Glomerular visceral epithelial cell (primary cell): Measurements from ENCODE around the gene PSAP.

Experiments
- DNase-seq: peaks from one replicate; pipeline ENCODE4 v3.0.0-alpha.2; 2016; ENCODE audit errors: extremely low spot score

PSAP gene

GRCh38 chr10:71844695-71845094, 6.4 kb downstream of the PSAP start:
- DNase-seq: no peak

GRCh38 chr10:71844084-71844483, 7.0 kb downstream of the PSAP start:
- no peak for DNase-seq

GRCh38 chr10:71842856-71843686, 8.0 kb downstream of the PSAP start:
- no peak for DNase-seq

- no peak for DNase-seq
These were observed 8.6 kb downstream of the PSAP start for GRCh38 chr10:71842422-71842821.

- no peak for DNase-seq
These were observed 10.1 kb downstream of the PSAP start for GRCh38 chr10:71840958-71841335.

- DNase-seq: peak; percentile 98
These were observed 10.7 kb downstream of the PSAP start for GRCh38 chr10:71840177-71840957.

GRCh38 chr10:71838264-71839211, 12.5 kb downstream of the PSAP start:
- peak; percentile 89 for DNase-seq

GRCh38 chr10:71837098-71837827, 13.8 kb downstream of the PSAP start:
- DNase-seq: peak; percentile 70

- DNase-seq: no peak
These were observed 14.5 kb downstream of the PSAP start for GRCh38 chr10:71836596-71836974.

- DNase-seq: peak; percentile 98
These were observed 15.1 kb downstream of the PSAP start for GRCh38 chr10:71835671-71836595.

- DNase-seq: no peak
These were observed 16.7 kb downstream of the PSAP start for GRCh38 chr10:71834343-71834674.

- DNase-seq: no peak
These were observed 17.4 kb downstream of the PSAP start for GRCh38 chr10:71833451-71834342.

GRCh38 chr10:71832967-71833366, 18.1 kb downstream of the PSAP start:
- no peak for DNase-seq

- DNase-seq: peak; percentile 77
These were observed 19.2 kb downstream of the PSAP start for GRCh38 chr10:71831646-71832552.

- no peak for DNase-seq
These were observed 20.3 kb downstream of the PSAP start for GRCh38 chr10:71830726-71831125.

- no peak for DNase-seq
These were observed 21.2 kb downstream of the PSAP start for GRCh38 chr10:71829896-71830295.

- no peak for DNase-seq
These were observed 21.9 kb downstream of the PSAP start for GRCh38 chr10:71829171-71829570.

GRCh38 chr10:71828702-71829101, 22.3 kb downstream of the PSAP start:
- DNase-seq: no peak
